ENCODE measurements around the gene GOT2. TPM values are rescaled to one million over a fixed set of nuclear protein-coding genes. Genes with fewer than 3 reads are reported as not detected.
"Not testable (repeated sequence)": the region's sequence is repeated elsewhere in the genome, so short reads cannot be mapped to it uniquely, and the experiment has no call there.

Gene GOT2
- total and polyA plus RNA-seq, 7 donors, result 129 to 396 (median 238) TPM

- Histone ChIP-seq H3K9me3 (no peaks in the 10 kb centered on the region), H3K4me1 (no peaks in the 10 kb centered on the region), H3K27me3 (ENCODE audit: insufficient read depth in 3 of 3, low read length in 2 of 3) (no peaks in the 10 kb centered on the region), H3K27ac (no peak overlapping the region), H3K4me3 (no peak overlapping the region), H3K36me3 (ENCODE audit: insufficient read depth in 1 of 2, low read depth in 1 of 2) (peaks cover under 1 to 4% of the 10 kb centered on the region in 2 donors)
- ATAC-seq, result peak; percentile 98 to 99 (median 99)
- 15 to 22% (median 20%) methylated on average over 12 of the region's 12 CpGs for WGBS, 3 donors
- peak; percentile 59 for TF ChIP-seq CTCF (IDR thresholded peaks at IDR 0.05)
- DNase-seq, result peak; percentile 54 to 68
- intact Hi-C loops (cut with DNase I), result loop anchor here (1.0 to 5.0 kb wide), 2 partner anchors 324 kb away; no protein-coding TSS in a partner anchor
These were observed 72.8 kb downstream of the GOT2 start for GRCh38 chr16:58661199-58661830.

- not testable (repeated sequence) for H3K4me3 ChIP-seq; ATAC-seq; H3K27ac ChIP-seq; H3K36me3 ChIP-seq (ENCODE audit: insufficient read depth in 1 of 2, low read depth in 1 of 2); H3K27me3 ChIP-seq (ENCODE audit: insufficient read depth in 3 of 3, low read length in 2 of 3); H3K9me3 ChIP-seq; H3K4me1 ChIP-seq; DNase-seq
- intact Hi-C loops (cut with DNase I), result loop anchor here in 1 of 2 donors (5.0 kb wide), 2 partner anchors 148 to 323 kb away; no protein-coding TSS in a partner anchor
- WGBS, 3 donors, result 81 to 82% (median 82%) methylated on average over 11 of the region's 11 CpGs
These were observed 74.2 kb downstream of the GOT2 start for GRCh38 chr16:58659911-58660310.

GRCh38 chr16:58658796-58659211 lies 75.3 kb downstream of the GOT2 start:
- Histone ChIP-seq H3K27ac (no peak overlapping the region), H3K36me3 (ENCODE audit: insufficient read depth in 1 of 2, low read depth in 1 of 2) (no peaks in the 10 kb centered on the region), H3K27me3 (ENCODE audit: insufficient read depth in 3 of 3, low read length in 2 of 3) (no peaks in the 10 kb centered on the region), H3K4me1 (no peaks in the 10 kb centered on the region), H3K9me3 (no peaks in the 10 kb centered on the region), H3K4me3 (no peak overlapping the region)
- intact Hi-C loops (cut with DNase I), result loop anchor here in 1 of 2 donors (5.0 kb wide), 1 partner anchor 147 kb away; no protein-coding TSS in a partner anchor
- DNase-seq, result no peak
- TF ChIP-seq CTCF (IDR thresholded peaks at IDR 0.05), result no peak
- 82 to 85% (median 84%) methylated on average over 3 of the region's 3 CpGs for WGBS, 3 donors
- ATAC-seq, result no peak

Other genes starting within 250 kb of the GOT2 start
- 1 to 10 TPM; 1.7 to 6.3 (median 3.8) TPM for gene NDRG4, start 234.2 kb downstream of the GOT2 start, total RNA-seq
- 10 to 100 TPM in 1 of 3 donors, 1 to 10 TPM in 2; 1.8 to 12.3 (median 2.0) TPM for gene NDRG4, start 234.2 kb downstream of the GOT2 start, polyA plus RNA-seq
- 10 to 100 TPM; 11.1 to 25.0 (median 18.4) TPM for gene SETD6, start 218.8 kb downstream of the GOT2 start, total RNA-seq
- gene SETD6, start 218.8 kb downstream of the GOT2 start, polyA plus RNA-seq, result 10 to 100 TPM; 21.0 to 35.5 (median 23.6) TPM
- gene CNOT1, start 104.5 kb downstream of the GOT2 start, total RNA-seq, result 100 to 1,000 TPM in 1 of 4 donors, 10 to 100 TPM in 3; 70.9 to 112 (median 90.0) TPM
- gene CNOT1, start 104.5 kb downstream of the GOT2 start, polyA plus RNA-seq, result 10 to 100 TPM; 57.6 to 90.4 (median 75.8) TPM
- 10 to 100 TPM in 1 of 4 donors, 1 to 10 TPM in 3; 6.6 to 12.6 (median 8.2) TPM for gene SLC38A7, start 49.5 kb downstream of the GOT2 start, total RNA-seq
- 10 to 100 TPM in 1 of 3 donors, 1 to 10 TPM in 2; 4.3 to 11.7 (median 8.9) TPM for gene SLC38A7, start 49.5 kb downstream of the GOT2 start, polyA plus RNA-seq

Data from psoas muscle (tissue), 8 donors.